DOHH2 (cell line): ENCODE data around the gene SCN4A.

Source experiments
- H3F3A ChIP-seq: fragments of 200-600 bp; sonication (generic), shearing (Covaris generic); 2 replicates; pipeline ENCODE4 v1.6.0; 2016; ENCODE audit warnings: antibody characterized with exemption, mild to moderate bottlenecking; ENCODE audit not compliant: control insufficient read depth, insufficient read depth
- H3K27ac ChIP-seq: fragments of 200-600 bp; sonication (generic); 2 replicates; pipeline ENCODE4 v1.5.1; 2014; ENCODE audit warnings: low read depth, mild to moderate bottlenecking, low read length, moderate library complexity
- H3K27me3 ChIP-seq: fragments of 200-600 bp; sonication (generic); 2 replicates; pipeline ENCODE4 v1.6.1; 2014; ENCODE audit warnings: mild to moderate bottlenecking, low read length, mixed read lengths; ENCODE audit not compliant: control insufficient read depth
- H3K36me3 ChIP-seq: fragments of 200-600 bp; sonication (generic); 2 replicates; pipeline ENCODE4 v1.6.1; 2014; ENCODE audit warnings: mild to moderate bottlenecking, low read length, moderate library complexity, mixed read lengths; ENCODE audit not compliant: control insufficient read depth
- H3K4me1 ChIP-seq: fragments of 200-600 bp; sonication (generic); 2 replicates; pipeline ENCODE4 v1.6.1; 2014; ENCODE audit warnings: mild to moderate bottlenecking, low read length, mixed read lengths; ENCODE audit not compliant: control insufficient read depth
- H3K4me2 ChIP-seq: fragments of 200-600 bp; sonication (generic); 2 replicates; pipeline ENCODE4 v1.6.0; 2014; ENCODE audit warnings: mild to moderate bottlenecking, low read length, moderate library complexity
- H3K4me3 ChIP-seq: fragments of 200-600 bp; sonication (generic); 2 replicates; pipeline ENCODE4 v1.5.1; 2014; ENCODE audit warnings: mild to moderate bottlenecking, low read length, mixed read lengths
- H3K79me2 ChIP-seq: fragments of 200-600 bp; sonication (generic); 2 replicates; pipeline ENCODE4 v1.6.1; 2014; ENCODE audit warnings: mild to moderate bottlenecking, low read length, mixed read lengths; ENCODE audit not compliant: control insufficient read depth
- H3K9me2 ChIP-seq: fragments of 200-600 bp; sonication (generic); replicated peaks from 2 replicates; pipeline ENCODE4 v1.6.1; 2014; ENCODE audit warnings: mild to moderate bottlenecking, low read length, mixed read lengths; ENCODE audit not compliant: control insufficient read depth
- H3K9me3 ChIP-seq: fragments of 200-600 bp; sonication (generic); 2 replicates; pipeline ENCODE4 v1.6.1; 2014; ENCODE audit warnings: antibody characterized with exemption, low read length, mixed read lengths; ENCODE audit not compliant: control insufficient read depth, insufficient read depth
- H4K20me1 ChIP-seq: fragments of 200-600 bp; sonication (generic); 2 replicates; pipeline ENCODE4 v1.6.0; 2014; ENCODE audit warnings: low read depth, mild to moderate bottlenecking, antibody characterized with exemption, low read length, moderate library complexity; ENCODE audit not compliant: control insufficient read depth, insufficient read depth
- EZH2phosphoT487 ChIP-seq: fragments of 200-600 bp; sonication (generic); IDR thresholded peaks from 2 replicates; pipeline ENCODE4 v1.6.1; 2017; ENCODE audit warnings: borderline replicate concordance, mild to moderate bottlenecking, antibody characterized with exemption, low read length, moderate library complexity, mixed read lengths
- TF ChIP-seq, protein P1 (sequence below): fragments of 200-600 bp; sonication (generic); IDR thresholded peaks from one replicate; pipeline ENCODE4 v1.5.1; 2014; ENCODE audit warnings: antibody characterized with exemption, mild to moderate bottlenecking, low read depth, low read length; ENCODE audit not compliant: poor library complexity, severe bottlenecking

The SCN4A gene

DNA sequence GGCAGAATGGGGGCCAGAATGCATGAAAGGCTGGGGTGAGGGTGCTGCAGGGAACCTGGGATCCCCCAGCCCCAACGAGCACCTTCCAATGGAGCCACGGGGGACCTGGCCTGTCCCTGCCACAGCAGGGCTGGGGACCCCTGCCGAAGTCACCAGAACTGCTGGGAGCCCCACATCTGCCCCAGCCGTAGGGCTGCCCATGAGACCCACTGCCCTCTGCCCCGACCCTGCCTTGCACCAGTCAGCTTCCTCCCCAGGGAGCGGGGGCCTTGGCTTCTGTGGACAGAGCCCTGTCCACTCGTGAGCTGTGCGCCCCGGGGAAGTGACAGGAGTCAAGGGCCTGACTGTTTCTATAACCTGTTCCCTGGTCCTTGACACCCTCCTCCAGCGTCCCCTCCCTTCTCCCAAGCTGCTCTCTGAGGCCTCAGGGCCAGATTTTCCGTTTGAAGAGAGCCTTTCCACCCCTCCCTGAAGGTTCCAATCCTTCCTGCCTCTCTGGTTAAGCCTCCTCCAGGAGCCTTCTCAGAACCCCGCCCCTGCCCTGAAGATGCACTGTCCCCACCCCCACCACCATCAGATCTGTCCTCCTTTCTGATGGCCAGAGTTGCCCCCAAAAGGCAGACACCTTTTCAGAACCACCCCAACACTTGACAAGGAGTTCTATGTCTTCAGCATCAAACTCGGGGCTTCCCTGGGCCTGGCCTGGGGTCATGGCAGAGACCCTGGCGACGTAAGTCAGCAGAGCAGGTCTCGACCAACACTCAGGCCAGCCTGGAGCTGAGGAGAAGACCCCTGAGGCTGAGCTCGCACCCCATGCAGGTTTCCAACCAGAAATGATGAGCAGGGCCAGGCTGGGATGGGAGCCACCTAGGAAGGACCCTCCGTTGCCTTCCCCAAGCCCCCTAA lies 14.8 kb upstream of the SCN4A start:
- H3K27me3 ChIP-seq = peaks cover 13% of the 10 kb centered on the region
- H3F3A ChIP-seq = no peaks in the 10 kb centered on the region
- TF ChIP-seq EZH2phosphoT487 = no peak
- TF ChIP-seq, protein P1, sequence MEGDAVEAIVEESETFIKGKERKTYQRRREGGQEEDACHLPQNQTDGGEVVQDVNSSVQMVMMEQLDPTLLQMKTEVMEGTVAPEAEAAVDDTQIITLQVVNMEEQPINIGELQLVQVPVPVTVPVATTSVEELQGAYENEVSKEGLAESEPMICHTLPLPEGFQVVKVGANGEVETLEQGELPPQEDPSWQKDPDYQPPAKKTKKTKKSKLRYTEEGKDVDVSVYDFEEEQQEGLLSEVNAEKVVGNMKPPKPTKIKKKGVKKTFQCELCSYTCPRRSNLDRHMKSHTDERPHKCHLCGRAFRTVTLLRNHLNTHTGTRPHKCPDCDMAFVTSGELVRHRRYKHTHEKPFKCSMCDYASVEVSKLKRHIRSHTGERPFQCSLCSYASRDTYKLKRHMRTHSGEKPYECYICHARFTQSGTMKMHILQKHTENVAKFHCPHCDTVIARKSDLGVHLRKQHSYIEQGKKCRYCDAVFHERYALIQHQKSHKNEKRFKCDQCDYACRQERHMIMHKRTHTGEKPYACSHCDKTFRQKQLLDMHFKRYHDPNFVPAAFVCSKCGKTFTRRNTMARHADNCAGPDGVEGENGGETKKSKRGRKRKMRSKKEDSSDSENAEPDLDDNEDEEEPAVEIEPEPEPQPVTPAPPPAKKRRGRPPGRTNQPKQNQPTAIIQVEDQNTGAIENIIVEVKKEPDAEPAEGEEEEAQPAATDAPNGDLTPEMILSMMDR = no peak
- H3K79me2 ChIP-seq = no peaks in the 10 kb centered on the region
- H3K36me3 ChIP-seq = no peaks in the 10 kb centered on the region
- no peaks in the 10 kb centered on the region for H4K20me1 ChIP-seq
- no peak overlapping the region for H3K4me3 ChIP-seq
- no peak overlapping the region for H3K27ac ChIP-seq
- peaks cover 6% of the 10 kb centered on the region; the same call in 1 of the 2 replicates for H3K9me3 ChIP-seq
- H3K4me1 ChIP-seq = peaks cover 5% of the 10 kb centered on the region
- H3K4me2 ChIP-seq = no peak overlapping the region
- H3K9me2 ChIP-seq = no peaks in the 10 kb centered on the region

DNA sequence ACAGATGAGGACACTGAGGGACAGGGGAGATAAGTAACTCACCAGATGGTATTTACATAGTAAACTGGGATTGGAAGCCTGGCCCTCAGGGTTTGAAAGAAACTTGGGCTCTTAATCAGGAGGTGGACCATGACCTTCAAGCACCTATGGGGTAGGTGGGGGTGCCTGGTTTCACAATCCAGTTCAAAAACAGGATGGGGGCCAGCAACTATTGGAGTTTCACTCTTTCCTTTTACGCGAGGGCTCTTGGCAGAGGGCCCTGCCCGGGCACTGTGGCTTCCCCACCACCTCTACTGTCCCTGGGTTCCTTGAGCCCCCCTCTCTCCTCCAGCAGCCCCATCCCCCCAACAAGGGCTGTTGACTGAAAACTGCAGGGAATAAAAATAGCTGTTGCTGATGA lies 14.1 kb upstream of the SCN4A start:
- Histone ChIP-seq H3K79me2 (no peaks in the 10 kb centered on the region), H3K27me3 (peaks cover 7% of the 10 kb centered on the region), H3K4me2 (no peak overlapping the region), H3K9me2 (no peaks in the 10 kb centered on the region), H3F3A (no peaks in the 10 kb centered on the region), H3K9me3 (peaks cover 11% of the 10 kb centered on the region; the same call in 1 of the 2 replicates), H3K4me3 (no peak overlapping the region), H3K36me3 (no peaks in the 10 kb centered on the region), H3K4me1 (peaks cover 5% of the 10 kb centered on the region), H4K20me1 (no peaks in the 10 kb centered on the region), H3K27ac (no peak overlapping the region)
- TF ChIP-seq, protein P1 = no peak
- TF ChIP-seq EZH2phosphoT487 = no peak

DNA sequence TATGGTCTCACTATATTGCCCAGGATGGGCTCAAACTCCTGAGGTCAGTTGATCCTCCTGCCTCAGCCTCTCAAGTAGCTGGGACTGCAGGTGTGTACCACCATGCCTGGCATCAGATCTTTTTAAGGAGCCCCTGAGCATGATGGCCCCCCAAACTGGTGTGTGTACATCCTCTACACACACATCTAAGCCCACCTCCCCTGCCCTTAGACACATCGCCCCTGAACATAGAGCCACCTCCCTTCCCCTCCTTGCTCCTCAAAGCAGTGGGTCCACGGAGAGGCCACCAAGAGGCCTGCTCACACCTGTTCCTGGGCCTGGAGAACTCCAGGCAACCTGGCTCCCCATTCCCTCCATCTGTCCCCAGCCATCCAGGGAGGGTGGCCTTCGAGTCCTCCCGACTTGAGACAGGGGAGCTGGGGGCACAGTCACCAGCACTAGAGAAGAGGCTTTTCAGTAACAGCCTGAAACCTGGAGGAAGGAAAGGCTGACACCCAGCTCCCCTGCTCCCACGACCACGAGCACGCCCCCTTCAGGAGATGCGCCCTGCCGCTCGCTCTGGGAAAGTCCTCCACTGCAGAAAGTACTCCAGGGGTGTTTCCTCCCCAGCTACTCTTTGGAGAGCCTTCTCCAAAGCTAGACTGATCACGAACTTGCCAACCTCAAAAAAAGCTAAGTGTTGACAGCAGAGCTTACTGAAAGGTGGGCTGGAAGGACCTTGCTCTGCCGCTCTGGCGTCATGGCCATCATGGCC lies 12.8 kb upstream of the SCN4A start:
- Histone ChIP-seq H3K4me1 (peaks cover 2% of the 10 kb centered on the region), H3K9me2 (no peaks in the 10 kb centered on the region), H3K36me3 (no peaks in the 10 kb centered on the region), H3K9me3 (peaks cover 14% of the 10 kb centered on the region; the same call in 1 of the 2 replicates), H3K27ac (no peak overlapping the region), H3K27me3 (peaks cover 1% of the 10 kb centered on the region; the same call in 1 of the 2 replicates), H3K4me3 (no peak overlapping the region), H3K4me2 (no peak overlapping the region), H3F3A (no peaks in the 10 kb centered on the region), H4K20me1 (no peaks in the 10 kb centered on the region), H3K79me2 (no peaks in the 10 kb centered on the region)
- TF ChIP-seq, protein P1 = peak; percentile 59
- TF ChIP-seq EZH2phosphoT487 = no peak
